Neural progenitor cell (in vitro differentiated cells): ENCODE measurements around the gene NUDT21.

Experiments
- CTCF ChIP-seq: fragments of 200-600 bp; sonication (generic); IDR thresholded peaks from 2 replicates; pipeline ENCODE4 v1.5.1; 2017; ENCODE audit warnings: antibody characterized with exemption, mild to moderate bottlenecking
- EZH2 ChIP-seq: fragments of 200-600 bp; sonication (generic); IDR thresholded peaks from 2 replicates; pipeline ENCODE4 v1.6.1; 2017; ENCODE audit warnings: antibody characterized with exemption, mild to moderate bottlenecking, moderate library complexity

GRCh38 chr16:56399486-56399885 lies 51.6 kb downstream of the NUDT21 start:
- no peak for TF ChIP-seq CTCF
- TF ChIP-seq EZH2, result no peak
